ENCODE results near the gene PDE9A.

PDE9A gene

GRCh38 chr21:42653231-42654061 lies at the start of gene PDE9A:
Gene PDE9A, plus strand, starts transcription at chr21:42653621. Its CDS starts 194 bp downstream, at chr21:42653815.
- H3K4me3 ChIP-seq (ENCODE audit: low read depth, low read length): no peak within 1 kb of the TSS
- DNase-seq (ENCODE audit: low read depth): no peak
- TF ChIP-seq CTCF (IDR thresholded peaks at IDR 0.05; ENCODE audit: low read depth, low read length, missing control alignments): no peak

- no peak for TF ChIP-seq CTCF (IDR thresholded peaks at IDR 0.05; ENCODE audit: low read depth, low read length, missing control alignments)
- no peak for DNase-seq (ENCODE audit: low read depth)
- no peak overlapping the region for H3K4me3 ChIP-seq (ENCODE audit: low read depth, low read length)
Observed at GRCh38 chr21:42607102-42607501, 46.3 kb upstream of the PDE9A start.

GRCh38 chr21:42607525-42608102 lies 45.8 kb upstream of the PDE9A start:
- no peak for TF ChIP-seq CTCF (IDR thresholded peaks at IDR 0.05; ENCODE audit: low read depth, low read length, missing control alignments)
- H3K4me3 ChIP-seq (ENCODE audit: low read depth, low read length): no peak overlapping the region
- DNase-seq (ENCODE audit: low read depth): no peak

- no peak for DNase-seq (ENCODE audit: low read depth)
- TF ChIP-seq CTCF (IDR thresholded peaks at IDR 0.05; ENCODE audit: low read depth, low read length, missing control alignments): no peak
- H3K4me3 ChIP-seq (ENCODE audit: low read depth, low read length): no peak overlapping the region
Observed at GRCh38 chr21:42608446-42608845, 45.0 kb upstream of the PDE9A start.

- no peak for TF ChIP-seq CTCF (IDR thresholded peaks at IDR 0.05; ENCODE audit: low read depth, low read length, missing control alignments)
- no peak overlapping the region for H3K4me3 ChIP-seq (ENCODE audit: low read depth, low read length)
- peak; percentile 63 for DNase-seq (ENCODE audit: low read depth)
Observed at GRCh38 chr21:42609811-42610210, 43.6 kb upstream of the PDE9A start.

- TF ChIP-seq CTCF (IDR thresholded peaks at IDR 0.05; ENCODE audit: low read depth, low read length, missing control alignments): no peak
- H3K4me3 ChIP-seq (ENCODE audit: low read depth, low read length): no peak overlapping the region
- DNase-seq (ENCODE audit: low read depth): no peak
Observed at GRCh38 chr21:42611852-42612251, 41.6 kb upstream of the PDE9A start.

All from GM12864 (cell line).